GM12891 (cell line): ENCODE measurements around the gene MTAP.

ENCODE experiments used
- DNase-seq: peaks from one replicate; pipeline ENCODE4 v3.0.0; 2011; ENCODE audit warnings: low spot score; ENCODE audit not compliant: insufficient read length
- FAIRE-seq: peaks from 2 replicates; lab custom pipeline; 2011; peaks lifted over from hg19 to GRCh38; lab: Jason Lieb, UNC
- PAX5 ChIP-seq: IDR thresholded peaks from 2 replicates; pipeline ENCODE4 v1.6.1; 2011; ENCODE audit warnings: low read length, moderate library complexity, mild to moderate bottlenecking; ENCODE audit not compliant: insufficient read depth, severe bottlenecking
- POLR2A ChIP-seq: IDR thresholded peaks from 2 replicates; pipeline ENCODE4 v1.6.1; 2011; ENCODE audit warnings: low read depth, low read length, control low read depth
- POLR2AphosphoS5 ChIP-seq: IDR thresholded peaks from 2 replicates; pipeline ENCODE4 v1.6.1; 2011; ENCODE audit warnings: low read depth, low read length, control low read depth
- POU2F2 ChIP-seq: IDR thresholded peaks from 2 replicates; pipeline ENCODE4 v1.6.1; 2011; ENCODE audit warnings: low read depth, mild to moderate bottlenecking, control low read depth, low read length, moderate library complexity
- SPI1 ChIP-seq: IDR thresholded peaks from 2 replicates; pipeline ENCODE4 v1.6.1; 2011; ENCODE audit warnings: low read depth, low read length, control low read depth
- TAF1 ChIP-seq: IDR thresholded peaks from 2 replicates; pipeline ENCODE4 v1.6.1; 2011; ENCODE audit warnings: low read depth, low read length, control low read depth

MTAP gene

GRCh38 chr9:21778304-21778703 lies 24.1 kb upstream of the MTAP start:
- FAIRE-seq (no peak), DNase-seq (no peak)
- no peak for TF ChIP-seq POLR2A
- TF ChIP-seq TAF1 = no peak
- no peak for TF ChIP-seq POLR2AphosphoS5
- TF ChIP-seq SPI1 = no peak
- TF ChIP-seq POU2F2 = no peak
- no peak for TF ChIP-seq PAX5

- FAIRE-seq (no peak), DNase-seq (no peak)
- no peak for TF ChIP-seq PAX5
Observed at GRCh38 chr9:21779397-21779796, 23.0 kb upstream of the MTAP start.

DNA sequence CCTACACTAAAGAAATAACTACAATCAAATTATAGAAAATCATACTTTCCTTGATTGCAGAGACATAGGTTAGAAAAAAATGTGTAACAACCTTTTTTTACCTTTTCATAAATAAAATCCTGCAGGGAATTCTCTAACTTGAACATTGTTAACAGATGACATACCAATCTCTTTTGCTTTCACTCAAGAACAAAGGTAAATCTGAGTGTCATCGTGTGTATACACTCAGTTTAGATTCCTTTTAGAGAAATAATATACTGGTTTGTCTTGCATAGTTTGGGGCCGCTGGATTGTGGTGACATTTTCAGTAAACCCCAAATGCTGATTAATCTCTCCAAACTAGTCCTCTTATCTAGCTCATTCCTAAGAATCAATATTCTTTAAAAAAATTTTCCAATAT lies 20.8 kb upstream of the MTAP start:
- DNase-seq = no peak
- TF ChIP-seq PAX5 = no peak
- no peak for TF ChIP-seq TAF1
- no peak for TF ChIP-seq POU2F2
- no peak for TF ChIP-seq POLR2AphosphoS5
- TF ChIP-seq SPI1 = no peak
- no peak for TF ChIP-seq POLR2A
- no peak for FAIRE-seq

DNA sequence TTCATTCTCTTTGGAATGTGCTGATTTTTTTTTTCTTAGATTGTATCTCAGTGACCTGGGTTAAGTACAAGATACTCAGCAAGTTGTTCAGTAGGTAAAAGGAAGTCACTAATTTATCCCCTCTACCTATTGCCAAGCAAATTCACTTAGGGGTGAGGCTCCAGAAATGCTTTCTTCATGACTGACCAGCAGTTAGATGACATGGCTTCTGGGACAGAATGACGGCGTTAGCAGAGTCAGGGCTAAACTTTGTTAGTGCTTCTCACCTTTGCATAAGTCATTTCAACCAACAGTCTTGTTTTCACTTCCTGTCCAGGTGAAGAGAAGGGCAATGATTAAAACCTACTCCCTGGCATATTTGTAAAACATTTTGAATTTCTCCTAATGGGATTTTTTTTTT lies 20.2 kb upstream of the MTAP start:
- DNase-seq (no peak), FAIRE-seq (peak; percentile 55)
- TF ChIP-seq SPI1 (peak; percentile 56), POLR2A (no peak), PAX5 (no peak), POU2F2 (no peak), POLR2AphosphoS5 (no peak)

DNA sequence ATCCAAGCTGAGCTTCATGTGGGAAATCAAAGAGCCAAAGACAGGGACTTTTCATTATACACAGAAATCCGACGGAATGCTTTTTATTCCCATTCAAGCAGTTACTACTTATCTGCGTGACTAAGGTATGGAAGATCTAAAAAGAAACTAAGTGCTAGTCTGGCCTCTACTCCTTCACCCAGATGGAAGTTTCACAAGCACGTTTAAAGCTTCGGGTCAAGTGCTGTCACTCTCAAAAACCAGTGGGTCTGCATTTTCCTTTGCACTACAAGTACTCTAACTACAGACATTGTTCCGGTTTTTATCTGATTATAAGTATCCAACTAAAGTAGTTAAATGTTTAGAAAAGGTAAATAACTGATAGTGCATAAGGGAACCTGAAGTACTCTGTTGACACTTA lies 13.7 kb upstream of the MTAP start:
- FAIRE-seq (no peak), DNase-seq (no peak)
- TF ChIP-seq POLR2A = no peak
- no peak for TF ChIP-seq SPI1
- no peak for TF ChIP-seq POU2F2
- TF ChIP-seq POLR2AphosphoS5 = no peak
- no peak for TF ChIP-seq TAF1
- TF ChIP-seq PAX5 = no peak

DNA sequence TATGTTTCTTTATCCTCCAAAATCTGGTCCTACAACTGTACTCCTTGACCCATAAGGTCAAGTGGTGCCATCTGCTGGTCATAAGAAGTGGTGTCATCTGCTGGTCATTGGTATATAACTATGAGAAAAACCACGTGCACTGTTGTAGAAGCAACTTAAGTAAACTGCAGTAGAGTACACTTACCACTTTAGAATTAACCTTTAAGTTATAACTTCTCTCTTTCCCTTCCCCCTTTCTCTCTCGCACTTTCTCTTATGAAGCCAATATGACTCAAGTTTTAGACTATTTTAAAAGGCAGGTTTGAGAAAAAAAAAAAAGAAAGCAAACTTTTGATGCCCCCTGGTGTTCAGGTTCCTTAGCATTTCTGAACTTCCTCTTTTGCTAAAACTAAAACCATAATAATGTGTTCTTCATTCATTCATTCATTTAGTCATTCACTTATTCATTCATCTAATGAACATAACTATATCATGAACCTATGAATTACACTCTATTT lies 12.8 kb upstream of the MTAP start:
- DNase-seq (no peak), FAIRE-seq (peak; percentile 96)
- TF ChIP-seq POU2F2 (no peak), TAF1 (no peak), POLR2AphosphoS5 (no peak), POLR2A (no peak), SPI1 (peak; percentile 48; the same call in 1 of the 2 replicates)

DNA sequence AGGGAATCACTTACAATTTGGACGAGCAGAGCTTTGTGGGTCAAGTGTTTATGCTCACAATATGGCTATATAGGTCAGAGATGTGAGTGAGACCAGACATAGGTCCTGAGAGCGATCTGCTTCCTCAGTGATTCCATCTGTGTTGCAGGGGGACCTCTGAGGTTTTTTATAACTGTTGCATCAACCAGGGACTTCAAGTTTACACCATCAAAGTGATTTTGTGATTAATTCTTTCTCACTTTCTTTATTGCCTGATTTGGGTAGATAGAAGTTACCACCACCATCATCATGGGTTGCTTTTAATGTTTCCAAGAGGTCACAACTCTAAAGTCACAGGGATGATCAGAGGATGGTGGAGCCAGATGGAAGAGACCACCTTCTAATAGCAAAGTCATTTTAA lies 7.0 kb upstream of the MTAP start:
- DNase-seq (no peak), FAIRE-seq (no peak)
- TF ChIP-seq POU2F2 (no peak), SPI1 (no peak), TAF1 (no peak), POLR2A (no peak), PAX5 (no peak), POLR2AphosphoS5 (no peak)

GRCh38 chr9:21796768-21797167 lies 5.7 kb upstream of the MTAP start:
- FAIRE-seq (no peak), DNase-seq (no peak)
- no peak for TF ChIP-seq SPI1
- no peak for TF ChIP-seq PAX5
- TF ChIP-seq POLR2AphosphoS5 = no peak

GRCh38 chr9:21800931-21801682 lies 1.3 kb upstream of the MTAP start:
- TF ChIP-seq POU2F2 (no peak), SPI1 (no peak), PAX5 (no peak), POLR2AphosphoS5 (no peak), POLR2A (no peak), TAF1 (no peak)
- FAIRE-seq (no peak), DNase-seq (no peak)

DNA sequence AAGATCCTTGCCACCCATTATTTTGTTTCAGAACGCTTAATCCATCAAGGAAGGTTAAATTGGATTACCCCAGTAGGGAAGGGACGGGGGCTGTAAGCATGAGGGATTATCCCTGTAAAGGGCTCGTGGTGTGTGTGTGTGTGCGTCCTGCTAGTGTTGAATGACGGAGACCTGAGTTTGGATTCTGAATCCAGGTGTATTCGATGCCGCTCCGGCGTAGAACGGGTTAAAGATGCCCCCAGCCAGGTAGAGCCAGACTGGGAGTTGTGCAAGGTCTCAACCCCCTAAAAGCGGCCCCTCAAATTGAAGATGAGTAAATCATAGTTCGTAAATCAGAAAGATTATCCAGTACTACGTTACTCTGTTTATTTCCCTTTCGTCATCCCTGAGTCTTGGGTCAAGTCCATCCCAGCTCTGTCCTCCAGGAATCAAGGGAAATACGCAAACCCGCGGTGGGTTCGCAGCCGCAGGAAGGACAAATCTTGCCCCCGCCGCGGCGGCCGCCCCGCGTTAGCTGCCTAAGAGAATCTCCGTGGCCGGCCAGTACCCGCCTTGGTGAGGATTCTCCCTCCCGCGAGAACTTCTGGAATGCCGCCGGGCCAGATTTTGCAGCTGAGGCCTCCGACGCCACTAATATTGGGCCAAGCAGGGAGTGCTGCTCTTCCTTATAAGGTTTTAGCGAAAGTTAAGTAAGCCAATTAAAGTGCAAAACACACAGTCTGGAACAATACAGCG lies 586 bp upstream of the MTAP start:
- TF ChIP-seq PAX5 = no peak
- 0 out of 2 replicates have a peak, but pooled peaks have one; percentile 1 for TF ChIP-seq TAF1
- DNase-seq (no peak), FAIRE-seq (no peak)
